K562 (cell line): Measurements from ENCODE around the gene PLOD1. TPM values are rescaled to one million over a fixed set of nuclear protein-coding genes. Genes with fewer than 3 reads are reported as not detected.

ENCODE experiments used
- DPF2 ChIP-seq: fragments of 450-650 bp; IDR thresholded peaks from 2 replicates; pipeline ENCODE4 v1.6.1; 2016
- FOXM1 ChIP-seq, 2 experiments: fragments of 450-650 bp in 1 of 2; sonication (generic) in 1 of 2; formaldehyde crosslinking in 1 of 2; IDR thresholded peaks; 2 replicates each; pipeline versions ENCODE4 v1.6.1 to v1.9.0; 2017 to 2022; ENCODE audit warnings: low read depth in 2 of 2, mild to moderate bottlenecking in 2 of 2, missing genetic modification reagents in 1 of 2, moderate library complexity in 1 of 2
- polyA plus RNA-seq, 8 experiments: library from polyadenylated mRNA; depleted of rRNA in 4 of 8; stranded (reverse) in 5 of 8; unstranded in 3 of 8; fragments of >200 nt; fragmentation: Nextera tagmentation in 2 of 8; fragmentation: Illumina TruSeq in 1 of 8; extraction: Ambion mirVana in 2 of 8; extraction: Trizol in 1 of 8; gene quantifications; 2 replicates each; pipeline versions ENCODE4 v1.2.1 to v1.2.3, GENCODE V29; 2011 to 2014; ENCODE audit warnings: inconsistent platforms in 1 of 8, missing spikeins in 1 of 8
- total RNA-seq, 7 experiments: library from RNA; depleted of rRNA in 6 of 7; stranded (reverse); fragments of >200 nt in 6 of 7; fragmentation: Illumina TruSeq in 2 of 7; extraction: Trizol in 2 of 7; gene quantifications; 2 replicates each; pipeline versions ENCODE4 v1.2.1 to v1.2.3, GENCODE V29; 2011 to 2021; ENCODE audit warnings: low replicate concordance in 1 of 7
- TF ChIP-seq, protein P1 (sequence below): fragments of 450-650 bp; IDR thresholded peaks from 2 replicates; pipeline ENCODE4 v1.6.1; 2018; ENCODE audit not compliant: partially characterized antibody
- TF ChIP-seq, protein P2 (sequence below): fragments of 450-650 bp; IDR thresholded peaks from 2 replicates; pipeline ENCODE4 v1.7.1; 2018; ENCODE audit warnings: mild to moderate bottlenecking, low read depth; ENCODE audit not compliant: partially characterized antibody
- TF ChIP-seq, protein P3 (sequence below): sonication (generic); formaldehyde crosslinking; IDR thresholded peaks from 2 replicates; pipeline ENCODE4 v1.8.0; 2022; ENCODE audit warnings: mild to moderate bottlenecking, missing genetic modification reagents, borderline replicate concordance
- TF ChIP-seq, protein P4 (sequence below): sonication (generic); formaldehyde crosslinking; IDR thresholded peaks from 2 replicates; pipeline ENCODE4 v1.8.0; 2023; ENCODE audit warnings: mild to moderate bottlenecking, missing genetic modification reagents

Gene PLOD1
- total and polyA plus RNA-seq, 9 of the 15 experiments (the other 6 are each of a cell fraction or from before 2014, with no cell fraction given), result 16.6 to 90.8 (median 52.7) TPM

DNA sequence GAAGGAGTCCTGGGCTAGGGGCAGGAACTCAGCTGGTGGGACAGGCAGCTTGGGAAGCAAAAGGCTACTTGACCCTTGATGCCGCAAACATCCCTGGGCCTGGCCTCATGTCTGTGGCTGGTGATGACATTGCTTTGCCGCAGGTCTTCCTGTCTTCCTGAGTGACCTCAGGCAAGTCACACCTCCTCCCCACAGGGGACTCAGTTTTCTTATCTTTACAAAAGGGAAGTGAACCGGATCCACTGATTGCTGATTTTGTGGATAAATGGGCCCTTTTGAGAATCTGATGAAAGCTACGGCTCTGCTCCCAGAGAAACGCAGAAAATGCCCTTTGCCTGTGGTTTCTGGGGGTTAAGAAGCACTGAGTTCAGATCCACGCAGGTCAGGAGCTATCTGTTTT is 20.7 kb downstream of the PLOD1 start (continued):
- TF ChIP-seq FOXM1 (IDR thresholded peaks at IDR 0.05; ENCODE audit: low read depth) (no peak), FOXM1 (CRISPR knock-in tag; IDR thresholded peaks at IDR 0.05; ENCODE audit: low read depth) (no peak), DPF2 (peak; percentile 61)
- TF ChIP-seq, protein P1, sequence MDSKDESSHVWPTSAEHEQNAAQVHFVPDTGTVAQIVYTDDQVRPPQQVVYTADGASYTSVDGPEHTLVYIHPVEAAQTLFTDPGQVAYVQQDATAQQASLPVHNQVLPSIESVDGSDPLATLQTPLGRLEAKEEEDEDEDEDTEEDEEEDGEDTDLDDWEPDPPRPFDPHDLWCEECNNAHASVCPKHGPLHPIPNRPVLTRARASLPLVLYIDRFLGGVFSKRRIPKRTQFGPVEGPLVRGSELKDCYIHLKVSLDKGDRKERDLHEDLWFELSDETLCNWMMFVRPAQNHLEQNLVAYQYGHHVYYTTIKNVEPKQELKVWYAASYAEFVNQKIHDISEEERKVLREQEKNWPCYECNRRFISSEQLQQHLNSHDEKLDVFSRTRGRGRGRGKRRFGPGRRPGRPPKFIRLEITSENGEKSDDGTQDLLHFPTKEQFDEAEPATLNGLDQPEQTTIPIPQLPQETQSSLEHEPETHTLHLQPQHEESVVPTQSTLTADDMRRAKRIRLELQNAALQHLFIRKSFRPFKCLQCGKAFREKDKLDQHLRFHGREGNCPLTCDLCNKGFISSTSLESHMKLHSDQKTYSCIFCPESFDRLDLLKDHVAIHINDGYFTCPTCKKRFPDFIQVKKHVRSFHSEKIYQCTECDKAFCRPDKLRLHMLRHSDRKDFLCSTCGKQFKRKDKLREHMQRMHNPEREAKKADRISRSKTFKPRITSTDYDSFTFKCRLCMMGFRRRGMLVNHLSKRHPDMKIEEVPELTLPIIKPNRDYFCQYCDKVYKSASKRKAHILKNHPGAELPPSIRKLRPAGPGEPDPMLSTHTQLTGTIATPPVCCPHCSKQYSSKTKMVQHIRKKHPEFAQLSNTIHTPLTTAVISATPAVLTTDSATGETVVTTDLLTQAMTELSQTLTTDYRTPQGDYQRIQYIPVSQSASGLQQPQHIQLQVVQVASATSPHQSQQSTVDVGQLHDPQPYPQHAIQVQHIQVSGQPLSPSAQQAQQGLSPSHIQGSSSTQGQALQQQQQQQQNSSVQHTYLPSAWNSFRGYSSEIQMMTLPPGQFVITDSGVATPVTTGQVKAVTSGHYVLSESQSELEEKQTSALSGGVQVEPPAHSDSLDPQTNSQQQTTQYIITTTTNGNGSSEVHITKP, result no peak
- TF ChIP-seq, protein P2, sequence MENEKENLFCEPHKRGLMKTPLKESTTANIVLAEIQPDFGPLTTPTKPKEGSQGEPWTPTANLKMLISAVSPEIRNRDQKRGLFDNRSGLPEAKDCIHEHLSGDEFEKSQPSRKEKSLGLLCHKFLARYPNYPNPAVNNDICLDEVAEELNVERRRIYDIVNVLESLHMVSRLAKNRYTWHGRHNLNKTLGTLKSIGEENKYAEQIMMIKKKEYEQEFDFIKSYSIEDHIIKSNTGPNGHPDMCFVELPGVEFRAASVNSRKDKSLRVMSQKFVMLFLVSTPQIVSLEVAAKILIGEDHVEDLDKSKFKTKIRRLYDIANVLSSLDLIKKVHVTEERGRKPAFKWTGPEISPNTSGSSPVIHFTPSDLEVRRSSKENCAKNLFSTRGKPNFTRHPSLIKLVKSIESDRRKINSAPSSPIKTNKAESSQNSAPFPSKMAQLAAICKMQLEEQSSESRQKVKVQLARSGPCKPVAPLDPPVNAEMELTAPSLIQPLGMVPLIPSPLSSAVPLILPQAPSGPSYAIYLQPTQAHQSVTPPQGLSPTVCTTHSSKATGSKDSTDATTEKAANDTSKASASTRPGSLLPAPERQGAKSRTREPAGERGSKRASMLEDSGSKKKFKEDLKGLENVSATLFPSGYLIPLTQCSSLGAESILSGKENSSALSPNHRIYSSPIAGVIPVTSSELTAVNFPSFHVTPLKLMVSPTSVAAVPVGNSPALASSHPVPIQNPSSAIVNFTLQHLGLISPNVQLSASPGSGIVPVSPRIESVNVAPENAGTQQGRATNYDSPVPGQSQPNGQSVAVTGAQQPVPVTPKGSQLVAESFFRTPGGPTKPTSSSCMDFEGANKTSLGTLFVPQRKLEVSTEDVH, result no peak
- TF ChIP-seq, protein P3, sequence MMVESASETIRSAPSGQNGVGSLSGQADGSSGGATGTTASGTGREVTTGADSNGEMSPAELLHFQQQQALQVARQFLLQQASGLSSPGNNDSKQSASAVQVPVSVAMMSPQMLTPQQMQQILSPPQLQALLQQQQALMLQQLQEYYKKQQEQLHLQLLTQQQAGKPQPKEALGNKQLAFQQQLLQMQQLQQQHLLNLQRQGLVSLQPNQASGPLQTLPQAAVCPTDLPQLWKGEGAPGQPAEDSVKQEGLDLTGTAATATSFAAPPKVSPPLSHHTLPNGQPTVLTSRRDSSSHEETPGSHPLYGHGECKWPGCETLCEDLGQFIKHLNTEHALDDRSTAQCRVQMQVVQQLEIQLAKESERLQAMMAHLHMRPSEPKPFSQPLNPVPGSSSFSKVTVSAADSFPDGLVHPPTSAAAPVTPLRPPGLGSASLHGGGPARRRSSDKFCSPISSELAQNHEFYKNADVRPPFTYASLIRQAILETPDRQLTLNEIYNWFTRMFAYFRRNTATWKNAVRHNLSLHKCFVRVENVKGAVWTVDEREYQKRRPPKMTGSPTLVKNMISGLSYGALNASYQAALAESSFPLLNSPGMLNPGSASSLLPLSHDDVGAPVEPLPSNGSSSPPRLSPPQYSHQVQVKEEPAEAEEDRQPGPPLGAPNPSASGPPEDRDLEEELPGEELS (CRISPR knock-in tag), result no peak
- TF ChIP-seq, protein P4, sequence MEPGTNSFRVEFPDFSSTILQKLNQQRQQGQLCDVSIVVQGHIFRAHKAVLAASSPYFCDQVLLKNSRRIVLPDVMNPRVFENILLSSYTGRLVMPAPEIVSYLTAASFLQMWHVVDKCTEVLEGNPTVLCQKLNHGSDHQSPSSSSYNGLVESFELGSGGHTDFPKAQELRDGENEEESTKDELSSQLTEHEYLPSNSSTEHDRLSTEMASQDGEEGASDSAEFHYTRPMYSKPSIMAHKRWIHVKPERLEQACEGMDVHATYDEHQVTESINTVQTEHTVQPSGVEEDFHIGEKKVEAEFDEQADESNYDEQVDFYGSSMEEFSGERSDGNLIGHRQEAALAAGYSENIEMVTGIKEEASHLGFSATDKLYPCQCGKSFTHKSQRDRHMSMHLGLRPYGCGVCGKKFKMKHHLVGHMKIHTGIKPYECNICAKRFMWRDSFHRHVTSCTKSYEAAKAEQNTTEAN, result no peak
